ENCODE data around the gene APLN. TPM values are rescaled to one million over a fixed set of nuclear protein-coding genes. Genes with fewer than 3 reads are reported as not detected.

Gene APLN
- total and polyA plus RNA-seq, 7 experiments from 2014 or later, result 0.10 TPM; not detected in 6

DNA sequence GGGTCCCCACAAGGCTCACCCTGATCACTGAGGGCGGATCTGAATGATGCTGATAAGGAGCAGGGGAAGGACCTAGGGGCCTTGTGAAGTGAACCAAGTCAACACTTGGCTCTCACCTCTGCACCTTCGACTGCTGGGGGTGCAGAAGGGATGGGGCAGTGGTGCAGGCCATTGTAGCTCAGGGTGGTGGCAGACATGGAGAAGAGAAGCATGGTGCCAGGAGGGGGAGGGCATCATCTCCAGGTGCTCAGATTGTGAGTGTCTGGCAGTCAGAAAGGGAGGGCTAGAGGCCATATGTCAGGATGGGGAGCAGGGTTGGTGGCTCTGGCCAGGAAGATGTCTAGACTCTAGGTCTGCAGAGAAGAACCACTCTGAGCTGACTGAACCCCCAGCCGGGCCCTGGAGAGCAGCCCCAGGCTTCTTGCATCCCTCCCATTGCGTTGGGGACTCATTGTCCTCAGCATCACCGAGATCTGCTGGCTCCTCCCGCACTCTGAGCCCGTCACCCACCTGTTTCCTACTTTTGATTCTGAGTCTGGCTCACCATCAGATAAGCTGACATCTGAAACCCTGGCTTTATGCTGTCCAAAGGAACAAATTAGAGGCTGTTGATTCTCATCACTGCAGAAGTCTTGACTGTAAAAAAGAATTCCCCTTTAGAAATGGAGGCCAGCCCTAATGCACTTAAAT, 3.8 kb downstream of the APLN start:
- H3K4me3 Mint-ChIP-seq, result no peak overlapping the region
- no peaks in the 10 kb centered on the region for H3K36me3 Mint-ChIP-seq
- no peak overlapping the region for H3K27ac Mint-ChIP-seq
- no peak overlapping the region for H3K27ac ChIP-seq (ENCODE audit: low read depth, low read length)
- no peaks in the 10 kb centered on the region for H3K9me3 Mint-ChIP-seq
- no peaks in the 10 kb centered on the region for H3K36me3 ChIP-seq (ENCODE audit: control insufficient read depth in 2 of 3, insufficient read depth in 3 of 3, low read length in 3 of 3)
- no peaks in the 10 kb centered on the region for H3K27me3 ChIP-seq (ENCODE audit: control insufficient read depth in 2 of 2, insufficient read depth in 2 of 2, low read length in 2 of 2)
- ChIA-PET POLR2A (no interaction called here), CTCF (interaction anchor here (1.2 kb wide), 1 partner anchor 46 kb away, joined by 3 read pairs; no protein-coding TSS in a partner anchor)
- H3K4me1 Mint-ChIP-seq, result peaks cover 4 to 11% (median 8%) of the 10 kb centered on the region in 7 donors
- H3K27me3 Mint-ChIP-seq, result peaks cover 4 to 25% (median 5%) of the 10 kb centered on the region in 5 donors
- no peaks in the 10 kb centered on the region for H3K9me3 ChIP-seq (ENCODE audit: control insufficient read depth in 2 of 3, low read length in 3 of 3)
- DNase-seq (no peak), ATAC-seq (no peak)
- intact Hi-C loops (cut with micrococcal nuclease), result no loop called here
- no peak overlapping the region for H3K4me3 ChIP-seq (ENCODE audit: low read length)
- H3K4me1 ChIP-seq (ENCODE audit: control insufficient read depth in 2 of 2, insufficient read depth in 2 of 2, low read length in 2 of 2), result peaks cover 3 to 6% of the 10 kb centered on the region in 2 donors

- no peaks in the 10 kb centered on the region for H3K36me3 Mint-ChIP-seq
- intact Hi-C loops (cut with micrococcal nuclease), result no loop called here
These were observed 4.5 kb downstream of the APLN start for GRCh38 chrX:129650183-129650689.

GRCh38 chrX:129649268-129650182, 5.2 kb downstream of the APLN start:
- Mint-ChIP-seq H3K36me3 (no peaks in the 10 kb centered on the region), H3K27ac (no peak overlapping the region), H3K4me1 (peaks cover 0 to 3% (median 0%) of the 10 kb centered on the region in 7 donors), H3K27me3 (peaks cover 0 to 19% (median 0%) of the 10 kb centered on the region in 5 donors), H3K4me3 (no peak overlapping the region), H3K9me3 (no peaks in the 10 kb centered on the region)
- ChIA-PET CTCF (no interaction called here), POLR2A (no interaction called here)
- H3K27ac ChIP-seq (ENCODE audit: low read depth, low read length), result no peak overlapping the region
- no peaks in the 10 kb centered on the region for H3K27me3 ChIP-seq (ENCODE audit: control insufficient read depth in 2 of 2, insufficient read depth in 2 of 2, low read length in 2 of 2)
- ATAC-seq, result no peak
- no peaks in the 10 kb centered on the region for H3K36me3 ChIP-seq (ENCODE audit: control insufficient read depth in 2 of 3, insufficient read depth in 3 of 3, low read length in 3 of 3)
- H3K4me1 ChIP-seq (ENCODE audit: control insufficient read depth in 2 of 2, insufficient read depth in 2 of 2, low read length in 2 of 2), result no peaks in the 10 kb centered on the region
- H3K4me3 ChIP-seq (ENCODE audit: low read length), result no peak overlapping the region
- no peak for DNase-seq
- intact Hi-C loops (cut with micrococcal nuclease), result no loop called here
- no peaks in the 10 kb centered on the region for H3K9me3 ChIP-seq (ENCODE audit: control insufficient read depth in 2 of 3, low read length in 3 of 3)

More at GRCh38 chrX:129650183-129650689, 4.5 kb downstream of the APLN start:
- POLR2A ChIA-PET, result no interaction called here
- Histone ChIP-seq H3K4me3 (ENCODE audit: low read length) (no peak overlapping the region), H3K27me3 (ENCODE audit: control insufficient read depth in 2 of 2, insufficient read depth in 2 of 2, low read length in 2 of 2) (no peaks in the 10 kb centered on the region), H3K9me3 (ENCODE audit: control insufficient read depth in 2 of 3, low read length in 3 of 3) (no peaks in the 10 kb centered on the region), H3K36me3 (ENCODE audit: control insufficient read depth in 2 of 3, insufficient read depth in 3 of 3, low read length in 3 of 3) (no peaks in the 10 kb centered on the region), H3K27ac (ENCODE audit: low read depth, low read length) (no peak overlapping the region), H3K4me1 (ENCODE audit: control insufficient read depth in 2 of 2, insufficient read depth in 2 of 2, low read length in 2 of 2) (no peaks in the 10 kb centered on the region)
- CTCF ChIA-PET, result interaction anchor here (1.2 kb wide), 1 partner anchor 45 kb away, joined by 3 read pairs; no protein-coding TSS in a partner anchor
- Mint-ChIP-seq H3K4me1 (peaks cover 0 to 4% (median under 1%) of the 10 kb centered on the region in 7 donors), H3K27me3 (peaks cover 0 to 18% (median 0%) of the 10 kb centered on the region in 5 donors), H3K4me3 (no peak overlapping the region), H3K9me3 (no peaks in the 10 kb centered on the region), H3K27ac (no peak overlapping the region)
- DNase-seq (no peak), ATAC-seq (no peak)

DNA sequence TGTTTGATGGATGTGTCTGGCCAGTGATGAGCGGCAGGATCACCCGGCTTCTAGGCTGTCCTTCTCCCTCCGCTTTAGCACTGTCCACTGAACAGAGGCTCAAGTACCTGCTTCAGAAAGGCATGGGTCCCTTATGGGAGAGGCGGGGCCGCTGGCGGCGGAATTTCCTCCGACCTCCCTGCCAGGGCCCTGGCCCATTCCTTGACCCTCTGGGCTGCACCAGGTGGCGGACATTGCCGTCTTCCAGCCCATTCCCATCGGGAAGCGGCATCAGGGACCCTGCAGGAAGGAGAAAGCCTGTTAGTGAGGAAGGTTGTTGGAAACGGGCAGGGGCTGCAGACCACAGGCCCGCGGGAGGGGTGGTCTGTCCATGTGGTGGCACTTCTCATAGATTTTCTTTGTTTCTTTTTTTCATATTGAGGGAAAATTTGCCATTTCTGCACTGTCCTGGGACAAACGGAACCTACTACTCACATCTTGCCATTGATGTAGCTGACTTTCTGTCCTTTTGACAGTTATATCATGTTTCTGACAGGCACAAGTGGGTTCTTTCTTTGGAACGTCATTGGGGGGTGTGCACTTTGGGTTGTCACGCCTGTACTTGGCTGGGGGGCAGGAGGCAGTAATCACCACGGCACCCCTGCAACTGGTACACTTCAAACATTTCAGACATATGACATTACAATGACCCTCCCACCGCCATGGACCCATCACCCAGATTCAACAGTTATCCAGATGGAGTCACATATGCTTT, 6.1 kb downstream of the APLN start:
- POLR2A ChIA-PET, result no interaction called here
- intact Hi-C loops (cut with micrococcal nuclease), result no loop called here
- Histone ChIP-seq H3K27ac (ENCODE audit: low read depth, low read length) (no peak overlapping the region), H3K9me3 (ENCODE audit: control insufficient read depth in 2 of 3, low read length in 3 of 3) (no peaks in the 10 kb centered on the region), H3K36me3 (ENCODE audit: control insufficient read depth in 2 of 3, insufficient read depth in 3 of 3, low read length in 3 of 3) (no peaks in the 10 kb centered on the region), H3K27me3 (ENCODE audit: control insufficient read depth in 2 of 2, insufficient read depth in 2 of 2, low read length in 2 of 2) (no peaks in the 10 kb centered on the region), H3K4me1 (ENCODE audit: control insufficient read depth in 2 of 2, insufficient read depth in 2 of 2, low read length in 2 of 2) (no peaks in the 10 kb centered on the region), H3K4me3 (ENCODE audit: low read length) (no peak overlapping the region)
- ATAC-seq (no peak), DNase-seq (no peak)
- Mint-ChIP-seq H3K27me3 (peaks cover 0 to 19% (median 0%) of the 10 kb centered on the region in 5 donors), H3K36me3 (no peaks in the 10 kb centered on the region), H3K4me1 (peaks cover 0 to 3% (median 0%) of the 10 kb centered on the region in 7 donors), H3K27ac (no peak overlapping the region), H3K9me3 (no peaks in the 10 kb centered on the region), H3K4me3 (no peak overlapping the region)
- CTCF ChIA-PET, result interaction anchor here (1.0 kb wide), 1 partner anchor 257 kb away, joined by 3 read pairs; the partner anchor contains the start of gene UTP14A

GRCh38 chrX:129647418-129648410, 7.0 kb downstream of the APLN start:
- Histone ChIP-seq H3K4me1 (ENCODE audit: control insufficient read depth in 2 of 2, insufficient read depth in 2 of 2, low read length in 2 of 2) (no peaks in the 10 kb centered on the region), H3K36me3 (ENCODE audit: control insufficient read depth in 2 of 3, insufficient read depth in 3 of 3, low read length in 3 of 3) (no peaks in the 10 kb centered on the region), H3K4me3 (ENCODE audit: low read length) (no peak overlapping the region), H3K9me3 (ENCODE audit: control insufficient read depth in 2 of 3, low read length in 3 of 3) (no peaks in the 10 kb centered on the region), H3K27me3 (ENCODE audit: control insufficient read depth in 2 of 2, insufficient read depth in 2 of 2, low read length in 2 of 2) (no peaks in the 10 kb centered on the region), H3K27ac (ENCODE audit: low read depth, low read length) (no peak overlapping the region)
- Mint-ChIP-seq H3K4me3 (no peak overlapping the region), H3K36me3 (no peaks in the 10 kb centered on the region), H3K9me3 (no peaks in the 10 kb centered on the region), H3K4me1 (no peaks in the 10 kb centered on the region), H3K27me3 (peaks cover 0 to 11% (median 0%) of the 10 kb centered on the region in 5 donors), H3K27ac (no peak overlapping the region)
- ChIA-PET CTCF (interaction anchor here (1.0 kb wide), 1 partner anchor 258 kb away, joined by 3 read pairs; the partner anchor contains the start of gene UTP14A), POLR2A (no interaction called here)
- no peak for DNase-seq
- intact Hi-C loops (cut with micrococcal nuclease), result no loop called here
- ATAC-seq, result no peak

Measured in naive thymus-derived CD4-positive, alpha-beta T cell (primary cell).